GM19468 (cell line): ENCODE results near the gene CTDP1.

ENCODE experiments used
- ATAC-seq: cut with Tn5 transposase; IDR thresholded peaks from one replicate; pipeline ENCODE4 v1.9.1; 2021; ENCODE audit warnings: mild to moderate bottlenecking, moderate library complexity, moderate number of reproducible peaks; ENCODE audit not compliant: unreplicated experiment; ENCODE audit errors: extremely low read depth

CTDP1 gene

DNA sequence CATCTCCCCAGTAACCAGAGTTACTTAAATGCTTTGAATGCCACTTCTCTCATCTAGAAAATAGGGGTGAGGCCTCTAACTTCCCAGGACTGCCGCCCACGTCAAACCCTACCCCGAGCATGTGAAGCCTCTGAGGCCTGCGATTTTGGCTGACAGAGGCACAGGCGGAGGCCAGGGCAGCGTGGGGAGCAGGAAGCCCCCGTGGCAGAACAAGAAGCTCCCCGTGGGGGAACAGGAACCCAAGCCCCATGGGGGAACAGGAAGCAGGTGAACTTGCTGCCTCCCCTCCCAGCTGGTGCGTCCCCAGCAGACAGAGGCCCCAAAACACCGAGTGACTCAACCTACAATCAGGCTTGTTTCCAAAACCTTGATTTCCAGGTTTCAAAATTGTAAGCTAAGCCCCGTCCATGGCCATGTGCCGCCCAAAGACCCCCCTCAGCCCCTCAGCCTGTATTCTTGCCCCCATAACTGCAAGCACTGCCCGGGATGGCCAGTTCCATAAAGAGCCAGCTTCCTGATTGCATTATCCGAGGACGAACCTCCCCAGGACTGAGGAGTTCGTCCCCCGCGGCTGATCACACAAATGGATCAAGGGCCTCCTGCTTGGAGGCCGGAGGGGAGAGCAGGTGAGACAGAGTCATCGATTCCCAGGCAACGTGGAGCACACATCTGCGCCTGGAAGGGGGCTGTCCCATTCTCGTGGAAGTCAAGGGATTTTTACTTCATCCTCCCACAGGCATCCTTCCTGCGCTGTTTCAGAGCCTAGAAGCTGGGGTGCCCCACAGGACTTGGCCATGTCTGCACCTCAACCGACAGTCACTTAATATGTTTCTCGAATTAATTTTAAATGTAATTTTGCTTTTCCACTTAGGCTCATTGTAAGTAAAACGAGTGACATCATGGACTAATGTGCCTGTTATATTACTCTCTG is 36.3 kb upstream of the CTDP1 start:
- no peak for ATAC-seq

DNA sequence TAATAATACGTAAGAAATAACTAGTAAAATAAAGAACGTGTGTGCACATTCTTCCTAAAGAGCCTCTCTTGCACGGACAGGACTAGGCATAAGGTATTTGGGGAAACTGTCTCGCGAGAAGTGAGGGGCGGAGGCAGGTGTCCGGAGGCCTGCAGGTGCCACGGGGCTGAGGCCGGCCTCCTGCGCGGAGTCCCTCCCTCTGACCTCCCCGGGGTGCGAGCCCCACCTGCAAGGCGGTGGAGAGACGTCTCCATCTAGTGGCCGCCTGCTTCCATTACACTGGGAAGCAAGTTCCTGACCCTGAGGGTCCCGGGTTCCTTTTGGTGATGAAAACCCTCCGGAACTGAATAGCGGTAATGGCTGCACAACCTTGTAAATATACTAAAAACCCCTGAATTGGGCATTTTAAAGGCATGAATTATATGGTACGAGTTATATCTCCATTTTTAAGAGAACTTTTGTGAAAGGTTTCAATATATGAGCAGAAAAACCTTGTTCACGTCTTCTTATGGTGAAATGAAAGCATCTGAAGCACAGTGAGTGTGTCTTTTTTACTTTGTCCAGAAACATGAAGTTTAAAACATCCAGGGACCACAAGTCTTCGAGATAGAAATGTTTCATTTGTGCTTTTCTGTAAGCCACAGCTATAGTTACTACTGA is 35.5 kb upstream of the CTDP1 start:
- no peak for ATAC-seq

GRCh38 chr18:79644666-79645057 is 34.9 kb upstream of the CTDP1 start:
- ATAC-seq = no peak

- no peak for ATAC-seq
These were observed 34.2 kb upstream of the CTDP1 start for GRCh38 chr18:79645291-79645983.

DNA sequence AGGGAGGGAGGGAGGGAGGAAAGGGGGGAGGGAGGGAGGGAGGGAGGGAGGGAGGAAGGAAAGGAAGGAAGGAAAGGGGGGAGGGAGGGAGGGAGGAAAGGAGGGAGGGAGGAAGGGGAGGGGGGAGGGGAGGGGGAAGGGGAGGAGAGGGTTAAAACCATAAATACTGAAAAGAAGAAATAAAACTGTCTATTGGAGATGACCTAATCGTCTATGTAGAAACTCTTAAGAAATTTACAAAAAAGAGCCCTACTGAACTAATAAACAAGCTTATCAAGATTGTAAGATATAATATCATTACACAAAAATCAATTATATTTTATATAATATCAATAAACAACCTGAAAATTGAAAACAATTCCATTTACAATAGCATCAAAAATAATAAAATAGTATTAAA is 32.3 kb upstream of the CTDP1 start:
- ATAC-seq = no peak

DNA sequence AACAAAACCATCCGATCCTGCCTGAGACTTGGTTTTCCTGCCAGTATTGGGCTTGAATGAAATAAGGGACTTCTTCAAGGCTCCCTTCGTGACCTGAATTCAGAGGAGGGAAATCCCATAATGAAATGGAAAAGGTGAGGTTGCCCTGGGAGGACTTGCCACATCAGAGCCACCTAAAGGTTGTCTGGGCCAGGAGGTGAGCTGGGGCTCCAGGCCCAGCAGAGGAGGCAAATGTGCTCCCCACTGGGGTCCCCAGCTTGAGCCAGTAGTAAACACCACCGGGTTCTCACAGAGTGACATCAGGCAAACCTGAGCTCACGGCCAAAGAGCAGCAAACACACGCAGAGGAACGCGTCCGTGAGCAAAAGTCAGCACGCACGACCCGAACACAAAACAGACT is 28.6 kb upstream of the CTDP1 start:
- ATAC-seq = no peak

DNA sequence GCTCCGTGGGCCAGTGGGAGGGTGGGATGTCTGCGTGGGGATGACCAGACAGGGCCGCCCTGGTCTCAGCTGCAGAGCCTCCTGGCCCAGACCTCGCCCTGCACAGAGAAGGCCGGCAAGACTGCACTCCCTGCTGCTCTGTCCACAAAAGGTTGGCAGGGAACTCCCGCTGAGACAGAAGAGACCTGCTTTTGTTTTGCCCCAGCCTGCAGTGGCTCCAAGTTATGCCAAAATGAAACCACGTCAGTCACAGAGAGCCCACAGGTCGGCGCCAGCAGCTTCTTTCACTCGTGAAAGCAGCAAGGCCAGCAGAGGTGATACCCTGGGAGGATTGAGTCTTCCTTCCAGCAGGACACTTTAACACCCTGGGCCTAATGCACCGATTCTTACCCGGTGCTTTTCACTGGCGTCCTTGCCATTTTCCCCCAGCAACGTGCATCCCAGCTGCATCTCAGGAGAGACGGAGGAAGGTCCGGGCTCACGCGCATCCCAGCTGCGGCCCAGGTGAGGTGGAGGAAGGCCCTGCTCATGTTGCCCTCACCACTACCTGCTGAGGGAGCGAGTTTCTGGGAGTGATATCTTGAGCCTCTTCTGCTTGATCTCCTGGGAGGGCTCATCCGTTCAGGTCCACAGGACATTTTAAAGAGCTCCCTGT is 22.1 kb upstream of the CTDP1 start:
- ATAC-seq = no peak

GRCh38 chr18:79658366-79658765 is 21.2 kb upstream of the CTDP1 start:
- no peak for ATAC-seq

DNA sequence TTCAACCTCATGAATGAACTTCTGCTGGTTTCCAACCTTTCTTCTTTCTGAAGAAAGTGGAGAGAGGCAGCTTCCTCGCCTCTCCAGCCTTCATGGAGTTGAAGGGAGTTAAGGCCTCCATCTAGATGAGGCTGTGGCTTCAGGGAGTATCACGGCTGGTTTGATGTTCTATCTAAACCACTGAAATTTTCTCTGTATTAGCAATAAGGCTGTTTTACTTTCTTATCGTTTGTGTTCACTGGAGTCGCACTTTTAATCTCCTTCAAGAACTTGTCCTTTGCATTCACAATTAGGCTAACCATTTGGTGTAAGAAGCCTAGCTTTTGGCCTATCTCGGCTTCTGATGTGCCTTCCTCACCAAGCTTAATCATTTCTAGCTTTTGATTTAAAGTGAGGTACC is 19.9 kb upstream of the CTDP1 start:
- no peak for ATAC-seq

- ATAC-seq = no peak
These were observed 17.6 kb upstream of the CTDP1 start for GRCh38 chr18:79662034-79662433.

DNA sequence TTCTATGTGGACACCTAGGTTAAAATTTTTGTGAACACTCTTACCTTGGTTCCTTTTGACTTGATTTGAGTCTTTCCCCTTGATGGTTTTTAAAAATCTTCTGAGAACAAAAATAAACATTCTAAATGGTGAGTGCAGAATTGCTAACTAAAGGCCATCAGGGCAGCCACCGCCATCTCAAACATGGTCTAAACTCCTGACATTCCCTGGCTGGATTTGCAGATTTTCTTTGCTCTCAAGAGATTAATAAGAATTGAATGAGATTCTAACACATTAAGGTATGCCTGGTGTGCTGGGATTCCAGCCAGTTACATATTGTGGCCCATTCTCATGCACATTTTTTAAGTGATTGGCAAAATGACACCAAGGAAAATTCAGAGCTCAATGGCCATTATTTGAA is 17.2 kb upstream of the CTDP1 start:
- no peak for ATAC-seq

GRCh38 chr18:79664525-79665125 is 15.0 kb upstream of the CTDP1 start:
- ATAC-seq = no peak

- ATAC-seq = no peak
These were observed 11.4 kb upstream of the CTDP1 start for GRCh38 chr18:79668203-79668602.

GRCh38 chr18:79672490-79673276 is 6.9 kb upstream of the CTDP1 start:
- ATAC-seq = no peak

DNA sequence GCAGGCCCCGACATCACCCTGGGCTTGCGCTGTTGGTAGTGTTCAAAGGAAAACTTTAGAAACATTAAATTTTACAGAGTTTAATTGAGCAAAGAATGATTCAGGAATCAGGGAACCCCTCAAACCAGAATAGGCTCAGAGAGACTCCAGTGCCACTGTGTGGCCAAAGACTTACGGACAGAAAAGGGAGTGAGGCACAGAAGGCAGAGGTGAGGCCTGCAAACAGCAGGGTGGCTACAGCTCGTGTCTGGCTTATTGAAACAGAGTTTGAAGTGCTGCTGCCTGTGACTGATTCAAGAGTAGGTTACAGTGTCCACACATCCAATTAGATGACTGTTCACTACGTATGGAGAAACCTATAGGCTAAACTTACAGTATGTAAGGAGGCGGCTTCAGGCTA is 2.4 kb upstream of the CTDP1 start:
- ATAC-seq = no peak

DNA sequence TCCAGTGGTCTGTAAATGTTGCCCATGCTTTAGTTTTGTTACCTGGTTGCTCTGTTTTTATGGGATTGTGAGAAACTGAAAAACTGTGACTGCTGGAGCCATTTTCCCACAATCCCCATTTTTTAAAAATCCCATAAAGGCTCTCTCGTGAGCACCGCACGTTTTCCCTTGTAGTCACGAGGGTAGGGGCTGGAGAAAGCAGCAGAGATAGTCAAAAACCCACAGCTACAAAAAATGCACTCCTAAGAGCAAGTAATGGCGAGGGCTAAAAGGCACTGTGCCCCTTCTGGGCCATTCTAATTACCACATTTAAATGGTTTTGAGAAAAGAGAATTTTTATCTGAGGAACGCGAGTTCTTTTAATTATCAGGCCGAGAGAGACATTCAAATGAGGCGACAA is 1.8 kb upstream of the CTDP1 start:
- no peak for ATAC-seq

GRCh38 chr18:79678665-79679551 is 695 bp upstream of the CTDP1 start:
- peak; percentile 94 for ATAC-seq

DNA sequence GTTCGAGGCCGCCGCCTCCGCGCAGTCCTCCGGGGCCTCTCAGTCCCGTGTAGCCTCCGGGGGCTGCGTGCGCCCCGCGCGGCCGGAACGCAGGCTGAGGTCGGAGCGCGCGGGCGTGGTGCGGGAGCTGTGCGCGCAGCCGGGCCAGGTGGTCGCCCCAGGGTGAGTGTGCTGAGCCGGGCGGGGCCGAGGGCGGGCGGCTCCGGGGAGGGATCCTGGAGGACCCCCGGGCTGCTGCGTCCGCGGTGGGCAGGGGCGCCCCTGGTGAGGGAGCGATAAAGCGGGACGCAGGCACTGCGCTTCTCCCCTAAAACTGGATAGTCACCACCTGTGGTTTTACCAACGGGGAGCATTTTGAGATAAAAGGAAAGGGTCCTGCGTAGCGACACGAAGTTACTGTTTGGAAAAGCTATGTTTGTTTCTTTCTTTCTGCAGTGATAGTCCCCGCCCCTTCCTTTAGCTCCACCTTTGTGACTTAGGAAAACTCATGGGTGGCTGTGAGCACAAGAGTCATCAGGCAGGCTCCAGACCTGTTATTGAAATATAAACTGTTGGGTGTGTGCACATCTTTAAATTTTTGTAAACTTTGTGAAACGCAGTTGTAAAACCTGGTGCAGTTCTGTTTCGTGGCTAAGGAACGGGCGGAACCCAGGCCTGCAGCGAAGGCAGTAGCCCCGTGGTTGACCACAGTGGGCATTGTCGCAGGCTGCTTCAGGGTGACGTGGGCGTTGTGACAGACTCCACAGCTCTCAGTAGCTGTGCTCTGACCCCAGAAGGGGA is 687 bp downstream of the CTDP1 start:
- no peak for ATAC-seq
